HuH-7.5 (cell line): ENCODE results near the gene NPTXR.
A peak's percentile ranks its signal among the peaks of the same experiment; 100 is the strongest.

Experiments used
- DNase-seq: peaks from one replicate; pipeline ENCODE4 v3.0.0; 2011; ENCODE audit warnings: low spot score

Gene NPTXR

GRCh38 chr22:38850941-38851849 lies 7.4 kb upstream of the NPTXR start:
- DNase-seq: no peak

DNA sequence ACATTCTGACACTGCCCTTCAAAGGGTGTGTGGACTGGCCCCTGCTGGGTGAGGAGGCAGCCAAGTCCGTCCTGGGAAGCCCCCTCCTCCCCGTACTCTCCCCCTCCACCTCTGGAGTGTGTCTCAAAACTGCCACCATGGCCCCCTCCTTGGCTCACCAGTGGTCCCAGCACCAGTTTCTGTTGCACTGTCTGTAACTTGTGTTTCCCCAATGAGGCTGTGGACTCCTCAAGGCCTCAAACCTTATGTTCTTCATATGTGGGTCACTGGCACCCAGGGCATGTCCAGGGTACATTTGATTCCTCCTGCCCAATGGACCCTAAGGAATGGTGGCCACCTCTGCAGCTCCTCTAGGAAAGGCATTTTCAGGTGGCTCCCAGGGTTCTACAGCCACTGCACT lies 6.6 kb upstream of the NPTXR start:
- DNase-seq: no peak

GRCh38 chr22:38849811-38850210 lies 6.0 kb upstream of the NPTXR start:
- no peak for DNase-seq

DNA sequence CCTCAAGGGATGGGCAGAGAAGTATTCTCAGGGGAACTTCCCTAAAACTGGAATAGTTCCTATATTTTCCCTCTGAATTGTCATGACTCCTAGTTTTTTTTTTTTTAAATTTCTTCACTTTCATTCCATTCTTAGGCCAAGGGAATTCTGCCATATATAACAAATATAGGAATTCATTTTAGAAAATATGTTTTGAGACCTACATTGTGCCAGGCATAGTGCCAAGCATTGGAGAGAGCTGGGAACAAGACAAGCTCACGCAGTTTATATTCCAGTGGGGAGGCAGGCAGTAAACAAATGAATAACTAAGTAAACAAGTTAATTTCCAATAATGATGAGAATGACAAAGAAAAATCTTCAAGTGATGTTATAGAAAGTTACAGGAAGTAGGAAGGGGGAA lies 2.6 kb upstream of the NPTXR start:
- no peak for DNase-seq

GRCh38 chr22:38845004-38845740 lies 1.3 kb upstream of the NPTXR start:
- no peak for DNase-seq

DNA sequence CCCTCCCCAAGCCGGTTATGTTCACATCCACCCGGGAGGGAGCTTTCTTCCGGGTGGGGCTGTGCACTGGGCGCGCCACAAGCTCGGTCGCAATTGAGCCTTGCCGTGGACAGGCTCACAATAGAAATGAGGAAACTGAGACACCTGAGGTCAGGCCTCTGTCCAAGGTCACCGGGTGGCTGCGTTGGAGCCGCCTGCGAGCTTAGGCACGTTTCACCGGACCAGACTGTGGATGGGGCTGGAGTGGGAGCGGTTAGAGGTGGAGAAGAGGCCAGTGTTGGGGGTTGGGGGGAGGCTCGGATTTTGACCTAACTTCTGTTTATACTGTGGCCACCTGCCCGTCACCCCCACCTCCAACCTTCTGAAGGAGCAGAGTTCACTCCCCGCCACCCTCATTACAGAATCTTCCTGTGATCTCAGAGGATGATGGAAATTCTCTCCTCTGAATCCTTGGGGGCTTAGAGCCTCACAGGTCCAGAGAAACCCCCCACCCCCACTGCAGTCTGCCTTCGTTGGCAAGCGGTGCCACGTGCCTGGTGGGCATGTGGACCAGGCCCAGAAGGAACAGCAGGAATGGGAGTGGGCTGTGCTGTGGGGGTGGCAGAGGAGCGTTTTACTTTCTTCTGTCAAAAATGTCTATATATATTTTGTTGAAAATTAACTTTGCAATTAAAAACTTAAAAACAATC lies 631 bp upstream of the NPTXR start:
- DNase-seq: no peak

DNA sequence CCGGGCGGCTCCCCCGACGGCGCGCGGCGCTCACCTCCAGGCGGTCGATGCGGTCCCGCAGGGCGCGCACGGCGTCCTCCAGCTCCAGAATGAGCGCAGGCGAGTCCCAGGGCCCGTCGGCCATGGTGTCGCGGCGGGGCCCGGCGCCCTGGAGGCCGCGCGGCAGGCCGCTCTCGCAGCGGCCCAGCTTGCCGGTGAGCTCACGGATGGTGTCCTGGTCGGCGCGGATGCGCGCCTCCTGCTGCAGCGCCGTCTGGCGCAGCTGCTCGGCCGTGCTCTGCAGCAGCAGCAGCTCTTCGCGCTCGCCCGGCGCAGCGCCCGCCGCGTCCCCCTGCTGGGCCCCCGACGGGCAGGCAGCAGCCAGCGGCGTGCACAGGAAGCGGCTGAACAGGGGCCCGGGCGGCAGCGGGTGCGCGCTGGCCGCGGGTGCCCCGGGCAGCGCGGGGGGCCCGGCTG lies 599 bp downstream of the NPTXR start:
- DNase-seq: peak; percentile 89

- no peak for DNase-seq
Observed at GRCh38 chr22:38842512-38843200, 1.2 kb downstream of the NPTXR start.

DNA sequence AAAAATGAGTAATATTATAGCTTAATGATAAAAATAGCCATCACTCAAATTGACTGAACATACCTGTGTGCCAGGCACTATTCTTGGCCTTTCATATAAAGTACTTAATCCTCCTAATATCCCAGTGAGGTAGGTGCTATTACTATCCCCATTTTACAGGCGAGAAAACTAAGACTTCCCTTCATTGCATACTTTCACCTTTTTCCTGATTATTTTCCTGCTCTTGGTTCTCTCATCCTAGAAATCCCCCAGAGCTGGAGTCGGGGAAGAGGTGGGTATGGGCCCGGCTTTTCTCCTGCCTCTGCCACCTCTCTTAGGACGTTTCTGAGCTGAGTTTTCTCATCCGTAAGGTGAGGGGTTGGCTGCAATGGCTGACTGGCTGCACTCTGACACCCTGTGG lies 2.2 kb downstream of the NPTXR start:
- DNase-seq: no peak

DNA sequence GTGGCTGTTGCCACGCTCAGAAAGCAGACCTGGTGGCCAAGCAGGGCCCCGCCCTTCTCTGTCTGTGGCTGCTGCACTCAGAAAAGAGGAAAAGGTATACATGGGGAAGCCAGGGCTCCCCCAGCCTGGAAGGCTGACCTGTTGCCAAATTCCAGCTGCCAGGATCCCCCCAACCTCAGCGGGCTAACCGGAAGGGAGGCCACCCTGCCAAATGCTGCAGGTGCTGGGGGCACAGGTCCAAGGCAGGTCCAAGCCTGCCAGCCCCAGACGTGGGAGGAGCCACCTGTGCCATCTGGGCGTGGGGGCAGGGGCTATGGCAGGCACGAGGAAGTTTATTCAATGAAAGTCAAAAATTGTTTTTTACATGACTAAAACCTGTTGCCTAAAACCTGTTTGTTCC lies 2.6 kb downstream of the NPTXR start:
- no peak for DNase-seq

DNA sequence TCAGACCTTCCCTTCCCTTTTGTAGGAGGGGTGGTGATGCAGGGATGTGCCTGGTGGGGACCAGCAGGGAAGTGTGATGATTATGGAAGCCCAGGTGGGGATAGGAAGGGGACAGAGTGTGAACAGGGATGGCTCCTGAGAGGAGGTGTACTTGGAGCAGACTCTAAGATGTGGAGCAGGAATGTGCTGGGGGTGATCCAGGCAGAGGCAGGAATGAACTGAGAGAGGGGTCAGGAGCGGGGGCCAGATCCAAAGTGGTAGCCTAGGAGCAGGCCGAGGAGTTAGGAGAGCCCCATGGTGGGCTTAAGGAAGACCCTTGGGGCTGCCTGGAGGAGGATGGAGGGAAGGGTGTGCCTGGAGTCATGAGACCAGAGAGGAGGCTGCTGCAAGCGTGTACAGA lies 3.7 kb downstream of the NPTXR start:
- no peak for DNase-seq

GRCh38 chr22:38839686-38840085 lies 4.1 kb downstream of the NPTXR start:
- DNase-seq: no peak

DNA sequence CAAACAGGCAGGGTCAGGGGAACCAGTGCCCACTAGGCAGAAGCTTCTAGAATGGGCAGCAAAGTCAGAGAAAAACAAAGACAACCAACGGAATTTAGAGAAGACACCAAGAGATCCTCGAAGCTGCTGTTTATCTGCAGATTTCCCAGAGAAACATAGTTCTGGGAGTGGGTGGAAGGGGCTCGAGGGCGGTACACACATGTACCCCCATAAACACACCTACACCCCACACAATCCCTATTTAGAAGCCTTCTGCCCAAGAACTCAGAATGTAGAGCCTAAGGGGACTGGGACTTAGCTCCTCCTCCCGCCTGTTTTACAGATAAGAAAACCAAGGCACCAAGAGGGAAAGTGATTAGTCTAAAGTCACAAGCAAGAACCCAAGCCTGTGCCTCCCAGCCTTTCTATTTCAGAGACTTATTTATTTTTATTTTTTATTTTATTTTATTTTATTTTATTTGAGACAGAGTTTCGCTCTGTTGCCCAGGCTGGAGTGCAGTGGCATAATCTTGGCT lies 6.4 kb downstream of the NPTXR start:
- DNase-seq: no peak

- no peak for DNase-seq
Observed at GRCh38 chr22:38835888-38836301, 7.9 kb downstream of the NPTXR start.

DNA sequence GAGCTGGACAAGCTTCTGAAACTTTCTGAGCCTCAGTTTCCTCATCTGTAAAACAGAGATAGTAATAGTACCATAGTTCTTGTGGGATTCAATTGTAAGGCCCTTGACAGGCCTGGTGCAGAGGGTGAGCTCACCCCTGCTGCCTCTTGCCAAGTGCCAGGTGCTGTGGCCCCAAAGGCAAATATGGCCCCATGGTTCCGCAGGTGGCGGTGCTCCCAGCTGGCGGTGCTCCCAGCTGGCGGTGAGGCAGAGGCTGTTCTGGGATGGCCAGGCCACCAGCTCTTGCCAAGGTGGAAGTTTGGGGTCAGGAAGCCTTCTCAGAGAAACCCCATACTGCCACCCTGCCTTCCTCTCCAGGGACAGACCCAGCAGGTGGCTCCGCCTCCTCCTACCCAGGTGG lies 8.8 kb downstream of the NPTXR start:
- DNase-seq: no peak

- DNase-seq: no peak
Observed at GRCh38 chr22:38834215-38834953, 9.4 kb downstream of the NPTXR start.

GRCh38 chr22:38833061-38833460 lies 10.8 kb downstream of the NPTXR start:
- no peak for DNase-seq

GRCh38 chr22:38832005-38832978 lies 11.5 kb downstream of the NPTXR start:
- no peak for DNase-seq

DNA sequence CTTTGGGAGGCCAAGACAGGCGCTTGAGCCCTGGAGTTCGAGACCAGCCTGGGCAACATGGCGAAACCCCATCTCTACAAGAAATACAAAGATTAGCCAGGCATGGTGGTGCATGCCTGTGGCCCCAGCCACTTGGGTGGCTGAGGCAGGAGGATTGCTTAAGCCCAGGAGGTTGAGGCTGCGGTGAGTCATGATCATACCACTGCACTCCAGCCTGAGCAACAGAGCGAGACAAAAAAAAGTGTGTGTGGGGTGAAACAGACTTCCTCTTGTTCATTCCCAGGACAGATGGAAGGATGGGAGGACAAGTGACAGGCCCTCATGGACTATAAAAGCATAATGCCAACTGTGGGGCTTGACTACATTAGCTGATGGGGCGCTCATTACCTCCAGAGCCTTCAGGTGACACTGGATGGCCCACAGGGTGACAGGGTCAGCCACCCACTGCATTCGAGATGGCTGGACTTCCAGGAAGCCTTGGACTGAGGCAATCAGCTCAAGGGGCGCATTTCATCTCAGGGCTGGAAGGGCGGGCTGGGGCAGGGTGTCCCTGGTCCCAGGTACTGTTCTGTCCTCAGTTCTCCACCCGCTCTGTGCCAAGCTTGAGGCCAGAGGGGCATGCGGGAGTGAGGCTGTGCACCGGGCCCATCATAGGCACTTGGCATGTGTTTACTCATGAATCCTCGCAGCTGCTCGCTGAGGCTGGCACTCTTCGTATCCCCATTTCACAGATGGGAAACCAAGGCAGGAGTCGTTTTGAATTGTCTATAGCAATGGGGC lies 12.5 kb downstream of the NPTXR start:
- no peak for DNase-seq
